Neural progenitor cell (in vitro differentiated cells): Measurements from ENCODE around the gene COL4A4. TPM values are rescaled to one million over a fixed set of nuclear protein-coding genes. Genes with fewer than 3 reads are reported as not detected.
"Not testable (repeated sequence)": the region's sequence is repeated elsewhere in the genome, so short reads cannot be mapped to it uniquely, and the experiment has no call there.

Experiments
- DNase-seq: peaks from one replicate; pipeline ENCODE4 v3.0.0-alpha.2; 2016; ENCODE audit warnings: low spot score
- H2AFZ ChIP-seq: fragments of 200-600 bp; sonication (generic); replicated peaks from 2 replicates; pipeline ENCODE4 v1.6.1; 2016; ENCODE audit warnings: antibody characterized with exemption
- H3F3A ChIP-seq: fragments of 200-600 bp; sonication (generic); 2 replicates; pipeline ENCODE4 v1.6.1; 2016; ENCODE audit warnings: antibody characterized with exemption, low read depth
- H3K27ac ChIP-seq: fragments of 200-600 bp; sonication (generic); 2 replicates; pipeline ENCODE4 v1.5.1; 2016; ENCODE audit warnings: mild to moderate bottlenecking
- H3K27me3 ChIP-seq: fragments of 200-600 bp; sonication (generic); 2 replicates; pipeline ENCODE4 v1.6.1; 2016; ENCODE audit warnings: mild to moderate bottlenecking, moderate library complexity
- H3K36me3 ChIP-seq: fragments of 200-600 bp; sonication (generic); 2 replicates; pipeline ENCODE4 v1.5.1; 2016
- H3K4me1 ChIP-seq: fragments of 200-600 bp; sonication (generic); 2 replicates; pipeline ENCODE4 v1.6.1; 2016; ENCODE audit warnings: mixed run types
- H3K4me2 ChIP-seq: fragments of 200-600 bp; sonication (generic); 2 replicates; pipeline ENCODE4 v1.6.1; 2016
- H3K4me3 ChIP-seq: fragments of 200-600 bp; sonication (generic); 2 replicates; pipeline ENCODE4 v1.5.1; 2016
- H3K79me2 ChIP-seq: fragments of 200-600 bp; sonication (generic); 2 replicates; pipeline ENCODE4 v1.6.1; 2016; ENCODE audit warnings: low read depth
- H3K9ac ChIP-seq: fragments of 200-600 bp; sonication (generic); 2 replicates; pipeline ENCODE4 v1.6.1; 2016
- H3K9me3 ChIP-seq: fragments of 200-600 bp; sonication (generic); 2 replicates; pipeline ENCODE4 v1.5.1; 2016; ENCODE audit warnings: low read depth
- H4K20me1 ChIP-seq: fragments of 200-600 bp; sonication (generic); 2 replicates; pipeline ENCODE4 v1.6.1; 2016; ENCODE audit warnings: low read depth
- H3K27ac Mint-ChIP-seq: 3 replicates; pipeline ENCODE4 v1.8.0; 2021; ENCODE audit warnings: mixed read lengths
- H3K27me3 Mint-ChIP-seq: 2 replicates; pipeline ENCODE4 v1.8.0; 2022; ENCODE audit warnings: low read depth, mild to moderate bottlenecking, inconsistent platforms, moderate library complexity, mixed read lengths; ENCODE audit not compliant: insufficient read depth
- H3K36me3 Mint-ChIP-seq: 3 replicates; pipeline ENCODE4 v1.8.0; 2021; ENCODE audit warnings: mixed read lengths
- H3K4me1 Mint-ChIP-seq: 3 replicates; pipeline ENCODE4 v1.8.0; 2021; ENCODE audit warnings: mixed read lengths
- H3K4me3 Mint-ChIP-seq: 3 replicates; pipeline ENCODE4 v1.8.0; 2021; ENCODE audit warnings: mild to moderate bottlenecking, moderate library complexity, mixed read lengths
- H3K9me3 Mint-ChIP-seq: 3 replicates; pipeline ENCODE4 v1.8.0; 2020; ENCODE audit warnings: mixed read lengths
- EZH2 ChIP-seq: fragments of 200-600 bp; sonication (generic); IDR thresholded peaks from 2 replicates; pipeline ENCODE4 v1.6.1; 2017; ENCODE audit warnings: antibody characterized with exemption, mild to moderate bottlenecking, moderate library complexity
- EZH2phosphoT487 ChIP-seq: fragments of 200-600 bp; sonication (generic); IDR thresholded peaks from 2 replicates; pipeline ENCODE4 v1.6.1; 2017; ENCODE audit warnings: antibody characterized with exemption
- total RNA-seq: library from RNA; depleted of rRNA; stranded (reverse); fragments of >200 nt; gene quantifications from 2 replicates; pipeline ENCODE4 v1.2.3, GENCODE V29; 2015; ENCODE audit warnings: low replicate concordance
- TF ChIP-seq, protein P1 (sequence below): fragments of 200-600 bp; sonication (generic); IDR thresholded peaks from 2 replicates; pipeline ENCODE4 v1.5.1; 2017; ENCODE audit warnings: antibody characterized with exemption, mild to moderate bottlenecking

Gene COL4A4
- total RNA-seq, 1 donor from 2014 or later: 0.60 TPM

DNA sequence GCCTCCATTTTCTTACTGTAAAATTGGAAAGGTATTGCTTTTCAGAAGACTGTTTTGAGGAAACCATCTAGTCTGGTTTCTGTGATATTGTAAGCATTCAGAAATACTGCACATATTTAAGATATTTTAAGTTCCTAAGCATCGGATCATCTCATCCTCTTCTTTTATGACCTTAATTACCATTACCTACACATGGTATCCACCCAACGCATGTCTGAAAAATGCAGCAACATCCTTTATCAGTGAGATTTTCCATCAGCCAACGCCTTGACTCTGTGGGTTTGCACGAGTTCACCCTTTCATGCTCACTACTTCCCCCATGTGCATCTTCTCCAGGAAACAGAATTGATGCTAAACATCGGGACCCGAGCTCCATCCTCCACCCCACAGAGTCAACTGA lies 84.3 kb downstream of the COL4A4 start:
- no peak for DNase-seq
- Histone ChIP-seq H4K20me1 (no peaks in the 10 kb centered on the region), H3K4me3 (no peak overlapping the region), H3F3A (no peaks in the 10 kb centered on the region), H3K9ac (no peak overlapping the region), H3K9me3 (no peaks in the 10 kb centered on the region), H3K36me3 (no peaks in the 10 kb centered on the region), H3K4me2 (no peak overlapping the region), H3K4me1 (no peaks in the 10 kb centered on the region), H3K27me3 (no peaks in the 10 kb centered on the region), H2AFZ (no peak overlapping the region), H3K27ac (no peak overlapping the region), H3K79me2 (no peaks in the 10 kb centered on the region)
- TF ChIP-seq EZH2 (no peak), EZH2phosphoT487 (no peak)
- TF ChIP-seq, protein P1, sequence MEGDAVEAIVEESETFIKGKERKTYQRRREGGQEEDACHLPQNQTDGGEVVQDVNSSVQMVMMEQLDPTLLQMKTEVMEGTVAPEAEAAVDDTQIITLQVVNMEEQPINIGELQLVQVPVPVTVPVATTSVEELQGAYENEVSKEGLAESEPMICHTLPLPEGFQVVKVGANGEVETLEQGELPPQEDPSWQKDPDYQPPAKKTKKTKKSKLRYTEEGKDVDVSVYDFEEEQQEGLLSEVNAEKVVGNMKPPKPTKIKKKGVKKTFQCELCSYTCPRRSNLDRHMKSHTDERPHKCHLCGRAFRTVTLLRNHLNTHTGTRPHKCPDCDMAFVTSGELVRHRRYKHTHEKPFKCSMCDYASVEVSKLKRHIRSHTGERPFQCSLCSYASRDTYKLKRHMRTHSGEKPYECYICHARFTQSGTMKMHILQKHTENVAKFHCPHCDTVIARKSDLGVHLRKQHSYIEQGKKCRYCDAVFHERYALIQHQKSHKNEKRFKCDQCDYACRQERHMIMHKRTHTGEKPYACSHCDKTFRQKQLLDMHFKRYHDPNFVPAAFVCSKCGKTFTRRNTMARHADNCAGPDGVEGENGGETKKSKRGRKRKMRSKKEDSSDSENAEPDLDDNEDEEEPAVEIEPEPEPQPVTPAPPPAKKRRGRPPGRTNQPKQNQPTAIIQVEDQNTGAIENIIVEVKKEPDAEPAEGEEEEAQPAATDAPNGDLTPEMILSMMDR: no peak
- H3K27ac Mint-ChIP-seq: no peak overlapping the region
- no peaks in the 10 kb centered on the region for H3K4me1 Mint-ChIP-seq
- H3K27me3 Mint-ChIP-seq: no peaks in the 10 kb centered on the region
- H3K9me3 Mint-ChIP-seq: no peaks in the 10 kb centered on the region
- H3K36me3 Mint-ChIP-seq: no peaks in the 10 kb centered on the region
- H3K4me3 Mint-ChIP-seq: no peak overlapping the region

DNA sequence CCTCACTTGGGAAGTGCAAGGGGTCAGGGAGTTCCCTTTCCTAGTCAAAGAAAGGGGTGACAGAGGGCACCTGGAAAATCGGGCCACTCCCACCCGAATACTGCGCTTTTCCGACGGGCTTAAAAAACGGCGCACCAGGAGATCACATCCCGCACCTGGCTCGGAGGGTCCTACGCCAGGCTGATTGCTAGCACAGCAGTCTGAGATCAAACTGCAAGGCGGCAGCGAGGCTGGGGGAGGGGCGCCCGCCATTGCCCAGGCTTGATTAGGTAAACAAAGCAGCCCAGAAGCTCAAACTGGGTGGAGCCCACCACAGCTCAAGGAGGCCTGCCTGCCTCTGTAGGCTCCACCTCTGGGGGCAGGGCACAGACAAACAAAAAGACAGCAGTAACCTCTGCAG lies 98.9 kb downstream of the COL4A4 start:
- H3K36me3 ChIP-seq, H3K27me3 ChIP-seq, H3F3A ChIP-seq, H3K79me2 ChIP-seq, H3K27ac ChIP-seq, H3K27ac Mint-ChIP-seq, H3K9ac ChIP-seq, H3K4me1 ChIP-seq, H3K36me3 Mint-ChIP-seq, H4K20me1 ChIP-seq, H3K9me3 ChIP-seq, H3K4me1 Mint-ChIP-seq, H3K27me3 Mint-ChIP-seq, H3K4me3 Mint-ChIP-seq: not testable (repeated sequence)
- H3K4me3 ChIP-seq: peak overlapping the region; percentile 22
- H2AFZ ChIP-seq: peak overlapping the region; percentile 50
- H3K4me2 ChIP-seq: peak overlapping the region; percentile 17
- peaks cover 12% of the 10 kb centered on the region for H3K9me3 Mint-ChIP-seq
- DNase-seq: peak; percentile 30

DNA sequence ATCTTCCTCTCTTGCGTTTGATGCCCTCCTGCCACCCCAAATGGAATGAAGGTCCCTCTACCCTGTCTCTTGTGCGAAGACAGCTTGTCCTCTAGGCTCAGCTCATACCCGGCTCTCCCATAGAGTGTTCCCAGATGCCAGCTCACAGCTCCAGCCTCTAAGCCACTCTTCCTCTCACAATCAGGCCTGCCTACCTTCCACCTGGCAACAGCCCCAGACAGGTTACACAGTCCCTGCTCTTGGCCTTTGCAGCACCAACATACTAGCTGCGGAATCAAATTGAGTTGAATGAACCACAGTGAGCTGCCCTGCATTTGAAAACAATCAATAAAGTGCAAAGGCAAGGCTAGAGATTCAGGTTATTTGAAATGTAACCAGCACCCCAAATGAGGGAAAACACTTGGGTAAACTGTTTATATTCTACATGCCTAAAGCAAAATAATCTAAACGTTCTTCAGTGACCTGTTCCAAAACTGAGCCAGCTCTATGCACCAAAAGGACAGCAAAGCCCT lies 105.1 kb downstream of the COL4A4 start:
- Histone ChIP-seq H3K36me3 (no peaks in the 10 kb centered on the region), H3K9me3 (no peaks in the 10 kb centered on the region), H2AFZ (no peak overlapping the region), H3K27ac (no peak overlapping the region), H3K9ac (no peak overlapping the region), H3K4me1 (no peaks in the 10 kb centered on the region), H3K4me2 (no peak overlapping the region), H3K27me3 (no peaks in the 10 kb centered on the region), H3K79me2 (no peaks in the 10 kb centered on the region), H4K20me1 (no peaks in the 10 kb centered on the region), H3K4me3 (no peak overlapping the region), H3F3A (no peaks in the 10 kb centered on the region)
- Mint-ChIP-seq H3K4me3 (no peak overlapping the region), H3K27ac (no peak overlapping the region), H3K27me3 (peaks cover 3% of the 10 kb centered on the region), H3K9me3 (peaks cover 4% of the 10 kb centered on the region), H3K4me1 (no peaks in the 10 kb centered on the region), H3K36me3 (no peaks in the 10 kb centered on the region)
- TF ChIP-seq EZH2phosphoT487 (no peak), EZH2 (no peak)
- TF ChIP-seq, protein P1: no peak
- no peak for DNase-seq

DNA sequence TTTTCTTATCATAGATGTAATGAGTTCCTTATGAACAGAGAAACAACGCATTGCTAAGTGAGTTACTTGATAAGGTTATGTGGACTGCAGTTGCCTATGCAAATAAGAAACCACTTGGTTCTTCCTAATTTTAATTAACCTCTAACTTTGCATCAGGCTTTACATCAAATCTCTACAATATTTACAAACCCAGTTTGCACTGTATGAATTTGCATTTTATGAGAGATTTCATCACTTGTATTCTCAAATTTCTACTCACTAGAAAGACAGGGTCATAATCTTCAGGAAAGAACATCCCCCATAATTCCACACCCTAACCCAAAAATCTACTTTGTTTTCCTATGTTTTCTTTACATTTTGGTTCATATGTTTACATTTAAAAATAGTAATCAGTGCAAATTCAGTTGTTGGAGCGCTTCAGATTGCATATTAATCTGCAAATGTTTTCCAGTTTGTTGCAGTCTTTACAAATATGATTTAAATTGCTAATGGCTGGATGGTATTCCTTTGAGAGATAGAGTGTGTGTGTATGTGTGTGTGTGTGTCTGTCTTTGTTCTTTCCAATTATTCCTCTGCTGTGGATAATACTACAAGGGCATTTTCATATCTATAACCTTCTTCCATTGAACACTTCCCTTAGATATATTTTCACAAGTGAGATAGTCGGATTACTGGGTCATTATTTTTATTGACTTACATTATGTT lies 106.1 kb downstream of the COL4A4 start:
- H3F3A ChIP-seq: no peaks in the 10 kb centered on the region
- no peak overlapping the region for H3K27ac Mint-ChIP-seq
- H3K4me3 ChIP-seq: no peak overlapping the region
- H2AFZ ChIP-seq: no peak overlapping the region
- H3K27me3 Mint-ChIP-seq: peaks cover 3% of the 10 kb centered on the region
- H3K9me3 Mint-ChIP-seq: peaks cover 3% of the 10 kb centered on the region
- H3K36me3 ChIP-seq: no peaks in the 10 kb centered on the region
- no peaks in the 10 kb centered on the region for H3K4me1 ChIP-seq
- no peaks in the 10 kb centered on the region for H3K36me3 Mint-ChIP-seq
- H4K20me1 ChIP-seq: no peaks in the 10 kb centered on the region
- no peaks in the 10 kb centered on the region for H3K4me1 Mint-ChIP-seq
- no peaks in the 10 kb centered on the region for H3K27me3 ChIP-seq
- H3K4me3 Mint-ChIP-seq: no peak overlapping the region
- H3K9me3 ChIP-seq: no peaks in the 10 kb centered on the region
- H3K79me2 ChIP-seq: no peaks in the 10 kb centered on the region
- no peak overlapping the region for H3K9ac ChIP-seq
- TF ChIP-seq EZH2phosphoT487 (no peak), EZH2 (no peak)
- TF ChIP-seq, protein P1: no peak
- no peak for DNase-seq
- H3K27ac ChIP-seq: no peak overlapping the region
- H3K4me2 ChIP-seq: no peak overlapping the region
